Fibroblast of lung (primary cell): ENCODE results near the gene PCGF3. TPM values are rescaled to one million over a fixed set of nuclear protein-coding genes. Genes with fewer than 3 reads are reported as not detected.

Experiments
- DNase-seq, 2 donors: peaks; one replicate each; pipeline versions ENCODE4 v3.0.0 to v3.0.0-alpha.2; 2010; ENCODE audit warnings: low read depth in 2 of 2
- H2AFZ ChIP-seq: 2 replicates; pipeline ENCODE4 v1.5.1; 2012; ENCODE audit warnings: low read length, control low read depth, inconsistent platforms
- H3K27ac ChIP-seq: 2 replicates; pipeline ENCODE4 v1.5.1; 2011; ENCODE audit warnings: low read length, control low read depth; ENCODE audit not compliant: insufficient read depth
- H3K27me3 ChIP-seq: 2 replicates; pipeline ENCODE4 v1.5.1; 2011; ENCODE audit warnings: mild to moderate bottlenecking, low read length; ENCODE audit not compliant: control insufficient read depth, insufficient read depth
- H3K36me3 ChIP-seq: 2 replicates; pipeline ENCODE4 v1.5.1; 2011; ENCODE audit warnings: low read length; ENCODE audit not compliant: control insufficient read depth, insufficient read depth
- H3K4me1 ChIP-seq: 2 replicates; pipeline ENCODE4 v1.5.1; 2011; ENCODE audit warnings: low read length; ENCODE audit not compliant: control insufficient read depth, insufficient read depth; ENCODE audit errors: extremely low read depth
- H3K4me2 ChIP-seq: 2 replicates; pipeline ENCODE4 v1.5.1; 2011; ENCODE audit warnings: low read length, control low read depth; ENCODE audit not compliant: insufficient read depth; ENCODE audit errors: extremely low read depth
- H3K4me3 ChIP-seq, 4 experiments: fragments of 200-600 bp in 1 of 4; sonication (generic) in 1 of 4; replicated peaks in 1 of 4; 2 replicates each; pipeline ENCODE4 v1.5.1; 2011 to 2016; ENCODE audit warnings: low read length in 4 of 4, low read depth in 3 of 4, mild to moderate bottlenecking in 3 of 4, control low read depth in 2 of 4, inconsistent platforms in 1 of 4, mixed read lengths in 1 of 4; ENCODE audit not compliant: insufficient read depth in 1 of 4; ENCODE audit errors: control extremely low read depth in 1 of 4
- H3K79me2 ChIP-seq: 2 replicates; pipeline ENCODE4 v1.5.1; 2012; ENCODE audit warnings: mild to moderate bottlenecking, low read length, inconsistent platforms; ENCODE audit not compliant: control insufficient read depth, insufficient read depth
- H3K9ac ChIP-seq: 2 replicates; pipeline ENCODE4 v1.5.1; 2011; ENCODE audit warnings: mild to moderate bottlenecking, low read length, control low read depth; ENCODE audit not compliant: insufficient read depth
- H3K9me3 ChIP-seq: 2 replicates; pipeline ENCODE4 v1.5.1; 2012; ENCODE audit warnings: low read depth, low read length; ENCODE audit not compliant: control insufficient read depth, insufficient read depth
- H4K20me1 ChIP-seq: 2 replicates; pipeline ENCODE4 v1.5.1; 2011; ENCODE audit warnings: low read length; ENCODE audit not compliant: control insufficient read depth, insufficient read depth; ENCODE audit errors: extremely low read depth
- EZH2 ChIP-seq: IDR thresholded peaks from 2 replicates; pipeline ENCODE4 v1.5.1; 2012; ENCODE audit warnings: low read length, control low read depth, mild to moderate bottlenecking; ENCODE audit errors: missing control alignments
- polyA plus RNA-seq, 2 donors: library from polyadenylated mRNA; depleted of rRNA in 1 of 2; stranded (reverse) in 1 of 2; unstranded in 1 of 2; fragments of >200 nt; gene quantifications; 2 replicates each; pipeline ENCODE4 v1.2.1, GENCODE V29; 2011 to 2012; ENCODE audit warnings: missing spikeins in 1 of 2
- total RNA-seq: library from RNA; depleted of rRNA; stranded (reverse); fragments of >200 nt; gene quantifications from 2 replicates; pipeline ENCODE4 v1.2.1, GENCODE V29; 2014
- TF ChIP-seq, protein P1 (sequence below), 2 donors: IDR thresholded peaks in 1 of 2; conservative IDR thresholded peaks in 1 of 2; 1 replicate in 1 of 2; 2 replicates in 1 of 2; pipeline ENCODE4 v1.5.1; 2011 to 2012; ENCODE audit warnings: low read length in 2 of 2, control low read depth in 1 of 2, inconsistent platforms in 1 of 2, low read depth in 1 of 2, mild to moderate bottlenecking in 1 of 2

The PCGF3 gene
- total and polyA plus RNA-seq, 2 donors (not counting 1 experiment from before 2014, with no cell fraction given), result 24.8 to 27.1 TPM

DNA sequence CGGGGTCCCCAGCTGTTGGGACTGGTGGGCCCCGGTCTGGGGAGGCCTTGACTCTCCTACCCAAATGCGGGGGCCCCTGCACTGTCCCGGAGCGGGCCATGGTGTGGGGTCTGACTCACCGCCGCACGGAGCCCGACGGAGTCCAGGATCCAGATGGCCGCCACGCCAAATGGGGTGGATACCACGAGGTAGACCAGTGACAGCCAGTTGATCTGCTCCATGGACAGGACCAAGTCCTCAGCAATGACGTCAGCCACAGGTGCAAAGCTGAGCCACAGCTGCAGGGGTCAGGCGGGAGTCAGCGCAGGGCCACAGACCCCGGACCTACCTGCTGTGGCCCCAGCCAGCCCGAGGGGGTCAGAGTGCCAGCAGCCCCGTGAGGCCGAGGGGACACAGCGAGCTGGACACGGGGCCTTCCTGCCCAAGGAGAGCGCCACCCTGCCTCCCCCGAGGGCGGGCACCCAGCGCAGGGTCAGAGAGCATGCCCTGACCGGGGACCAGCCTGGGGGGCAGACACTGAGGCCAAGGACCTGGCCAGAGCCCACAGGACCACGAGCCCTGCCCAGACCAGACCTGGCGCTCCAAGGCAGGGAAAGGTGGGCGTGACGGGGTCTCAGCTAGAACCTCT, 19.1 kb upstream of the PCGF3 start:
- no peak overlapping the region for H3K4me2 ChIP-seq
- no peak overlapping the region for H3K4me3 ChIP-seq
- no peaks in the 10 kb centered on the region for H3K9me3 ChIP-seq
- no peak for TF ChIP-seq EZH2
- TF ChIP-seq, protein P1, sequence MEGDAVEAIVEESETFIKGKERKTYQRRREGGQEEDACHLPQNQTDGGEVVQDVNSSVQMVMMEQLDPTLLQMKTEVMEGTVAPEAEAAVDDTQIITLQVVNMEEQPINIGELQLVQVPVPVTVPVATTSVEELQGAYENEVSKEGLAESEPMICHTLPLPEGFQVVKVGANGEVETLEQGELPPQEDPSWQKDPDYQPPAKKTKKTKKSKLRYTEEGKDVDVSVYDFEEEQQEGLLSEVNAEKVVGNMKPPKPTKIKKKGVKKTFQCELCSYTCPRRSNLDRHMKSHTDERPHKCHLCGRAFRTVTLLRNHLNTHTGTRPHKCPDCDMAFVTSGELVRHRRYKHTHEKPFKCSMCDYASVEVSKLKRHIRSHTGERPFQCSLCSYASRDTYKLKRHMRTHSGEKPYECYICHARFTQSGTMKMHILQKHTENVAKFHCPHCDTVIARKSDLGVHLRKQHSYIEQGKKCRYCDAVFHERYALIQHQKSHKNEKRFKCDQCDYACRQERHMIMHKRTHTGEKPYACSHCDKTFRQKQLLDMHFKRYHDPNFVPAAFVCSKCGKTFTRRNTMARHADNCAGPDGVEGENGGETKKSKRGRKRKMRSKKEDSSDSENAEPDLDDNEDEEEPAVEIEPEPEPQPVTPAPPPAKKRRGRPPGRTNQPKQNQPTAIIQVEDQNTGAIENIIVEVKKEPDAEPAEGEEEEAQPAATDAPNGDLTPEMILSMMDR (conservative IDR thresholded peaks at IDR 0.05 in 1 of 2, IDR thresholded peaks at IDR 0.05 in 1 of 2; ENCODE audit: low read depth in 1 of 2, low read length in 2 of 2), result no peak
- H4K20me1 ChIP-seq, result no peaks in the 10 kb centered on the region
- no peaks in the 10 kb centered on the region for H3K36me3 ChIP-seq
- no peak overlapping the region for H3K27ac ChIP-seq
- no peaks in the 10 kb centered on the region for H3K27me3 ChIP-seq
- no peak for DNase-seq
- no peaks in the 10 kb centered on the region for H3K79me2 ChIP-seq
- H2AFZ ChIP-seq, result no peak overlapping the region
- no peak overlapping the region for H3K9ac ChIP-seq
- peaks cover 8% of the 10 kb centered on the region for H3K4me1 ChIP-seq

DNA sequence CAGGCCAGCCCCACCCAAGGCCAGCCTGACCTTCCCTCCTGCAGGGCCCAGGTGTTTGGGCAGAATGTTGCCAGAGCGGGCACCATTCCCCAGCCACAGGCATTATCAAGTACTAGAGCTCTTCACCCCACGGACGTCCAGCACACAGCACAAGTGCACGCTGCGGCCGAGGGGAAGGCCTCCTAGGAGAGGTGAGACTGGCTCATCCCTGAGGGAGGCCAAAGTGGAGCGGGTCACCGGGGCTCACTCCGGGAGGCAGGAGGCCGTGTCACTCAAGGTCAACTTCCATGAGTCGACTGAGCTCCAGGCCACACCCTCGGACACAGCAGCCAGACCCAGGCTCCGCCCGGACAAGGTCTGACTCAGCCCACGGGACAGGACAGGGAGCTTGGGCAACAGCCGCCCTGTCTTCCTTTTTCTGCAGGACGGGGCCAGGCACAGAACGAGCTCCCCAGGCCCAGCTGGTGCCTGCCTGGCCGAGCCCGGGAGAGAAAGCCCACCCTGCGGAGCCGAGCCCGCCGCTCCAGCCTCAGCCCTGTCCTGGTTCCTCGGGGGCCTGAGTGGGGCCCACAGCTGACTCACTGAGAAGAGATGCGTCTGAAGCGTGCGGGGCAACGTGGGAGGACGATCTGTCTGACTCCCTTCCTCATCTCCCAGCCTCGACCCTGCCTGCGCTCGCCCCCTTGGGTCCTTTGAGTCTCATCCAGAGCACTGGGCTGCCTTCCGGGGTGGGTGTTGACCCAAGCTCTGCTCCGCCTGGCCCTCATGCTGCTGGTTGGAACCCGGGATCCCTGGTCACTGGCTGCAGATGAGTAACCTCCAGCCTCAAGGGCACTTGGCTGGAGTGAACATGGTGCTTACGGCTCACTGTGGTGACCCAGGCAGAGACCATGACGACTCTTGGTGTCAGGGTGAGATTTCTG, 18.3 kb upstream of the PCGF3 start:
- Histone ChIP-seq H3K9me3 (no peaks in the 10 kb centered on the region), H3K4me3 (peak overlapping the region in 1 of 4 experiments; percentile 17), H3K4me1 (peaks cover 8% of the 10 kb centered on the region), H2AFZ (no peak overlapping the region), H3K36me3 (no peaks in the 10 kb centered on the region), H3K4me2 (peak overlapping the region; percentile 4), H3K27me3 (no peaks in the 10 kb centered on the region), H3K27ac (peak overlapping the region; percentile 52), H4K20me1 (no peaks in the 10 kb centered on the region), H3K9ac (no peak overlapping the region), H3K79me2 (no peaks in the 10 kb centered on the region)
- DNase-seq, result peak; percentile 84 to 87
- no peak for TF ChIP-seq EZH2
- TF ChIP-seq, protein P1 (conservative IDR thresholded peaks at IDR 0.05 in 1 of 2, IDR thresholded peaks at IDR 0.05 in 1 of 2; ENCODE audit: low read depth in 1 of 2, low read length in 2 of 2), result no peak
